Tracheal epithelial cell (primary cell): ENCODE results near the gene CCDC120. TPM values are rescaled to one million over a fixed set of nuclear protein-coding genes. Genes with fewer than 3 reads are reported as not detected.

ENCODE experiments used
- total RNA-seq: library from RNA; depleted of rRNA; stranded (reverse); fragments of >200 nt; gene quantifications from 2 replicates; pipeline ENCODE4 v1.2.1, GENCODE V29; 2014

Gene CCDC120
- total RNA-seq, result 1.2 and 1.3 TPM in 2 replicates

GRCh38 chrX:49058794-49059193, at the start of gene CCDC120:
Gene CCDC120, plus strand, starts transcription at chrX:49058999. Its CDS starts 3,043 bp downstream, at chrX:49062042.

GRCh38 chrX:49043220-49043986, 15.4 kb upstream of the CCDC120 start, which contains the start of gene TFE3:
Gene TFE3, minus strand, starts transcription at chrX:49043357. Its CDS starts 131 bp downstream, at chrX:49043226.

GRCh38 chrX:49073601-49074575, 15.1 kb downstream of the CCDC120 start, which contains the start of gene PRAF2:
Gene PRAF2, minus strand, starts transcription at chrX:49074002. Its CDS starts 15 bp downstream, at chrX:49073987.

GRCh38 chrX:49079489-49080428, 21.0 kb downstream of the CCDC120 start, which contains the start of gene WDR45:
Gene WDR45, minus strand, starts transcription at chrX:49079887. Its CDS starts 1,792 bp downstream, at chrX:49078095.

Other genes starting within 250 kb of the CCDC120 start
- gene ERAS, start 232.5 kb upstream of the CCDC120 start, total RNA-seq, result not detected in 2 replicates
- 0.21 and 2.9 TPM in 2 replicates for gene PCSK1N, start 223.4 kb upstream of the CCDC120 start, total RNA-seq
- 52.1 and 53.1 TPM in 2 replicates for gene TIMM17B, start 161.2 kb upstream of the CCDC120 start, total RNA-seq
- gene PQBP1, start 161.1 kb upstream of the CCDC120 start, total RNA-seq, result 39.9 and 47.7 TPM in 2 replicates
- gene SLC35A2, start 147.4 kb upstream of the CCDC120 start, total RNA-seq, result 16.8 and 28.0 TPM in 2 replicates
- gene PIM2, start 140.0 kb upstream of the CCDC120 start, total RNA-seq, result 11.3 and 12.0 TPM in 2 replicates
- 21.9 and 22.6 TPM in 2 replicates for gene OTUD5, start 101.4 kb upstream of the CCDC120 start, total RNA-seq
- gene KCND1, start 87.2 kb upstream of the CCDC120 start, total RNA-seq, result 0.43 and 0.48 TPM in 2 replicates
- 12.4 and 23.4 TPM in 2 replicates for gene GRIPAP1, start 56.7 kb upstream of the CCDC120 start, total RNA-seq
- 11.1 and 28.4 TPM in 2 replicates for gene TFE3, start 15.6 kb upstream of the CCDC120 start, total RNA-seq
- 4.6 and 4.9 TPM in 2 replicates for gene PRAF2, start 15.0 kb downstream of the CCDC120 start, total RNA-seq
- gene WDR45, start 20.9 kb downstream of the CCDC120 start, total RNA-seq, result 33.0 and 37.4 TPM in 2 replicates
- 17.1 and 22.2 TPM in 2 replicates for gene GPKOW, start 64.7 kb downstream of the CCDC120 start, total RNA-seq
- gene MAGIX, start 103.8 kb downstream of the CCDC120 start, total RNA-seq, result 3.0 and 4.1 TPM in 2 replicates
- gene PLP2, start 112.9 kb downstream of the CCDC120 start, total RNA-seq, result 14.7 and 24.3 TPM in 2 replicates
- 16.4 and 28.1 TPM in 2 replicates for gene PRICKLE3, start 127.4 kb downstream of the CCDC120 start, total RNA-seq
- gene SYP, start 141.2 kb downstream of the CCDC120 start, total RNA-seq, result not detected in 2 replicates
- gene CACNA1F, start 174.3 kb downstream of the CCDC120 start, total RNA-seq, result 0.21 TPM in 1 of 2 replicates, not detected in the other
- 12.4 and 16.1 TPM in 2 replicates for gene CCDC22, start 176.5 kb downstream of the CCDC120 start, total RNA-seq
- gene FOXP3, start 205.7 kb downstream of the CCDC120 start, total RNA-seq, result under 0.01 TPM in 1 of 2 replicates, not detected in the other
- gene PPP1R3F, start 210.8 kb downstream of the CCDC120 start, total RNA-seq, result 3.2 and 5.5 TPM in 2 replicates
- not detected in 2 replicates for gene GAGE10, start 244.6 kb downstream of the CCDC120 start, total RNA-seq